ENCODE results near the gene TMEM132E.

DNA sequence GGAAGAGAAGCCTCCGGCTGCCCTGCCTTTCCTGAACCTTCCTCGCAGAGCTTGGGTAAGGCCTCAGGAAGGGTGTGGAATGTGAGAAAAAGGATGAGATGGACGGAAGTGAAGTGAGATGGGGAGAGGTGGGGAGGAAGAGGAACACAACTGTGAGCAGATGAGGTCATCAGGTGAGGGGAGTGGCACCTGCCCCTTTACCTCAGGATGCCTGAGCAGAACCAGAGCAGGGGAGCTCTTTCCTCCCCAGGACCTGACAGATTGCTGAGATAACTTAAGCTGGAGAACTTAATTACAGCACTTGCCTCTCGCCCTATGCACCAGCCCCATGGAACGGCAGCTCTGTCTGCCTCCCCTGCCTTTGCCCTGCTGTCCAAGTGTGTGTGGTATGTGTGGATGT is 29.8 kb downstream of the TMEM132E start:
- no peak for TF ChIP-seq EZH2phosphoT487 (conservative IDR thresholded peaks at IDR 0.05; ENCODE audit: low read length)
- TF ChIP-seq, protein P1, sequence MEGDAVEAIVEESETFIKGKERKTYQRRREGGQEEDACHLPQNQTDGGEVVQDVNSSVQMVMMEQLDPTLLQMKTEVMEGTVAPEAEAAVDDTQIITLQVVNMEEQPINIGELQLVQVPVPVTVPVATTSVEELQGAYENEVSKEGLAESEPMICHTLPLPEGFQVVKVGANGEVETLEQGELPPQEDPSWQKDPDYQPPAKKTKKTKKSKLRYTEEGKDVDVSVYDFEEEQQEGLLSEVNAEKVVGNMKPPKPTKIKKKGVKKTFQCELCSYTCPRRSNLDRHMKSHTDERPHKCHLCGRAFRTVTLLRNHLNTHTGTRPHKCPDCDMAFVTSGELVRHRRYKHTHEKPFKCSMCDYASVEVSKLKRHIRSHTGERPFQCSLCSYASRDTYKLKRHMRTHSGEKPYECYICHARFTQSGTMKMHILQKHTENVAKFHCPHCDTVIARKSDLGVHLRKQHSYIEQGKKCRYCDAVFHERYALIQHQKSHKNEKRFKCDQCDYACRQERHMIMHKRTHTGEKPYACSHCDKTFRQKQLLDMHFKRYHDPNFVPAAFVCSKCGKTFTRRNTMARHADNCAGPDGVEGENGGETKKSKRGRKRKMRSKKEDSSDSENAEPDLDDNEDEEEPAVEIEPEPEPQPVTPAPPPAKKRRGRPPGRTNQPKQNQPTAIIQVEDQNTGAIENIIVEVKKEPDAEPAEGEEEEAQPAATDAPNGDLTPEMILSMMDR (IDR thresholded peaks at IDR 0.05; ENCODE audit: insufficient read depth, low read length, poor library complexity, severe bottlenecking), result no peak
